Right atrium auricular region (tissue), 2 donors: ENCODE results near the gene CSTPP1. TPM values are rescaled to one million over a fixed set of nuclear protein-coding genes. Genes with fewer than 3 reads are reported as not detected.

Source experiments
- DNase-seq: peaks from one replicate; pipeline ENCODE4 v3.0.0-alpha.2; 2019; ENCODE audit warnings: low spot score
- H3K27ac ChIP-seq, 2 donors: fragments of 200-600 bp; sonication (generic); 1 replicate in 1 of 2; 2 replicates in 1 of 2; pipeline ENCODE4 v1.5.1; 2016 to 2019
- H3K27me3 ChIP-seq, 2 donors: fragments of 200-600 bp; sonication (generic); one replicate each; pipeline versions ENCODE4 v1.5.1 to v1.6.0; 2017 to 2019
- H3K36me3 ChIP-seq: fragments of 200-600 bp; sonication (generic); one replicate; pipeline ENCODE4 v1.5.1; 2016
- H3K4me1 ChIP-seq, 2 donors: fragments of 200-600 bp; sonication (generic); one replicate each; pipeline versions ENCODE4 v1.5.1 to v1.6.0; 2017 to 2019
- H3K4me3 ChIP-seq, 2 donors: fragments of 200-600 bp; sonication (generic); 1 replicate in 1 of 2; 2 replicates in 1 of 2; pipeline ENCODE4 v1.5.1; 2017 to 2019; ENCODE audit warnings: mild to moderate bottlenecking in 1 of 2, moderate library complexity in 1 of 2
- H3K9me3 ChIP-seq, 2 donors: fragments of 200-600 bp; sonication (generic); one replicate each; pipeline ENCODE4 v1.5.1; 2019
- total RNA-seq, 2 donors: library from RNA; depleted of rRNA; stranded (reverse); fragments of >200 nt; gene quantifications; one replicate each; pipeline ENCODE4 v1.1.0, GENCODE V29; 2016
- TF ChIP-seq, protein P1 (sequence below), 2 donors: fragments of 200-600 bp; sonication (generic); IDR thresholded peaks; one replicate each; pipeline ENCODE4 v1.5.1; 2019; ENCODE audit warnings: antibody characterized with exemption in 2 of 2

The CSTPP1 gene
- total RNA-seq, 2 donors from 2014 or later, result 8.1 to 14.0 TPM

- H3K9me3 ChIP-seq, result no peaks in the 10 kb centered on the region
- TF ChIP-seq, protein P1, sequence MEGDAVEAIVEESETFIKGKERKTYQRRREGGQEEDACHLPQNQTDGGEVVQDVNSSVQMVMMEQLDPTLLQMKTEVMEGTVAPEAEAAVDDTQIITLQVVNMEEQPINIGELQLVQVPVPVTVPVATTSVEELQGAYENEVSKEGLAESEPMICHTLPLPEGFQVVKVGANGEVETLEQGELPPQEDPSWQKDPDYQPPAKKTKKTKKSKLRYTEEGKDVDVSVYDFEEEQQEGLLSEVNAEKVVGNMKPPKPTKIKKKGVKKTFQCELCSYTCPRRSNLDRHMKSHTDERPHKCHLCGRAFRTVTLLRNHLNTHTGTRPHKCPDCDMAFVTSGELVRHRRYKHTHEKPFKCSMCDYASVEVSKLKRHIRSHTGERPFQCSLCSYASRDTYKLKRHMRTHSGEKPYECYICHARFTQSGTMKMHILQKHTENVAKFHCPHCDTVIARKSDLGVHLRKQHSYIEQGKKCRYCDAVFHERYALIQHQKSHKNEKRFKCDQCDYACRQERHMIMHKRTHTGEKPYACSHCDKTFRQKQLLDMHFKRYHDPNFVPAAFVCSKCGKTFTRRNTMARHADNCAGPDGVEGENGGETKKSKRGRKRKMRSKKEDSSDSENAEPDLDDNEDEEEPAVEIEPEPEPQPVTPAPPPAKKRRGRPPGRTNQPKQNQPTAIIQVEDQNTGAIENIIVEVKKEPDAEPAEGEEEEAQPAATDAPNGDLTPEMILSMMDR (IDR thresholded peaks at IDR 0.05), result no peak
- H3K27ac ChIP-seq, result no peak overlapping the region
- H3K27me3 ChIP-seq, result no peaks in the 10 kb centered on the region
- no peak overlapping the region for H3K4me3 ChIP-seq
- no peak for DNase-seq
- peaks cover 0 to 10% of the 10 kb centered on the region in 2 donors for H3K4me1 ChIP-seq
- no peaks in the 10 kb centered on the region for H3K36me3 ChIP-seq
These were observed 218.3 kb downstream of the CSTPP1 start for GRCh38 chr11:47154616-47155570.

DNA sequence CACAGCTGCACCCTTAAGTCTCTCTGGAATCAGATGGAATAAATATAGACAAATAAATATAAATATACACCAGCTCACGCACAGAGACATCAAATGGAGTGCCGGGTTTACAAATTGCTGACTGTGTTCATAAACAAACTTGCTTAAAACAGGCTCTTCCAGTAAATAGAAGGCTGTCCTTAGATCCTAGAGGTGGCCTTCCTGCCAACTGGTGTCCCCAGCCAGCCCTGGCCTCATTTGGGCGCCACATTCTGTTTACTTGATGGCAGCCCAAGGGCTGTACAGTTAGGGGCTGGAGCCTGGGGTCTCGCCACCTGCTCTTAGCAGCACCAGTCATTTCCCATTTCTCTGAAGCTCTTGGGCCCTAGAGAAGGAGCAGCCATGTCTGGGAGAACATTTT lies 219.3 kb downstream of the CSTPP1 start:
- Histone ChIP-seq H3K27me3 (no peaks in the 10 kb centered on the region), H3K27ac (no peak overlapping the region), H3K9me3 (no peaks in the 10 kb centered on the region), H3K4me1 (peaks cover 0 to 11% of the 10 kb centered on the region in 2 donors), H3K4me3 (no peak overlapping the region), H3K36me3 (no peaks in the 10 kb centered on the region)
- no peak for DNase-seq
- TF ChIP-seq, protein P1 (IDR thresholded peaks at IDR 0.05), result no peak

DNA sequence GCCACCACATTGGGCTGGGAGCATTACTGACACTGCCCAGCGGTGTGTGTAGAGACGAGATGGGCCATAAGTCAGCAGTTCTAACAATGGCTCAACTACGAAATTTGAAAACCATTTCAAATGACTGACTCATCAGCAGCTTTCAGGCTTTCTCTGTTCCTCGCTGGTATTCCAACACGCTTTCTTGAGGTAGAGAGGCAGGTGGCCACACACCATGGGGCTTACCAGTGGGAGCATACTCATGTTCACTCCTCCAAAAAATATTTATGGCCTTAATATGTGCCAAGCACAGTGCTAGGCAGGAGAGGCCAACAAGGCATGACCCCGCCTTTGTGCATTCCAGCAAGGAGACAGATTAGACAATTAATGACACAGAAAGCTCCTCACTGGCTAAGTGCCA lies 219.8 kb downstream of the CSTPP1 start:
- H3K4me1 ChIP-seq, result peaks cover 0 to 16% of the 10 kb centered on the region in 2 donors
- no peak for DNase-seq
- H3K27ac ChIP-seq, result no peak overlapping the region
- no peaks in the 10 kb centered on the region for H3K36me3 ChIP-seq
- H3K27me3 ChIP-seq, result no peaks in the 10 kb centered on the region
- no peaks in the 10 kb centered on the region for H3K9me3 ChIP-seq
- H3K4me3 ChIP-seq, result no peak overlapping the region
- TF ChIP-seq, protein P1 (IDR thresholded peaks at IDR 0.05), result no peak

DNA sequence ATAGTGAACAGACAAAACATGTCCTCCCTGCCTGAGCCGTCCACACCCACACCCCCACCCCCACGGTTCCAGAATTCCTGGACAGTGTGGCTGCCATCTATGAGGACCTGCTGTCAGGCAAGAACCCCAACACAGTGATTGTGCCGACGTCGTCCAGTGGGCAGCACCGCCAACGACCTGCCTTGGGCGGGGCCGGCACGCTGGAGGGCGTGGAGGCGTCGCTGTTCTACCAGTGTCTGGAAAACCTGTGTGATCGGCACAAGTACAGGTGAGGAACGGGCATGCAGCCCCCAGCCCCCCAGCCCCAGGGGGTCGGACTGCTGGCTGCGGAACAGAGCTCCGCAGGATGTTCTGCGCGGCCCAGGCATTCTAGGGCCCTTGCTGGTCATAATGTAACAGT lies 220.4 kb downstream of the CSTPP1 start:
- Histone ChIP-seq H3K4me1 (peaks cover 0 to 22% of the 10 kb centered on the region in 2 donors), H3K4me3 (no peak overlapping the region), H3K9me3 (no peaks in the 10 kb centered on the region), H3K36me3 (no peaks in the 10 kb centered on the region), H3K27ac (no peak overlapping the region), H3K27me3 (no peaks in the 10 kb centered on the region)
- no peak for DNase-seq
- TF ChIP-seq, protein P1 (IDR thresholded peaks at IDR 0.05), result no peak

DNA sequence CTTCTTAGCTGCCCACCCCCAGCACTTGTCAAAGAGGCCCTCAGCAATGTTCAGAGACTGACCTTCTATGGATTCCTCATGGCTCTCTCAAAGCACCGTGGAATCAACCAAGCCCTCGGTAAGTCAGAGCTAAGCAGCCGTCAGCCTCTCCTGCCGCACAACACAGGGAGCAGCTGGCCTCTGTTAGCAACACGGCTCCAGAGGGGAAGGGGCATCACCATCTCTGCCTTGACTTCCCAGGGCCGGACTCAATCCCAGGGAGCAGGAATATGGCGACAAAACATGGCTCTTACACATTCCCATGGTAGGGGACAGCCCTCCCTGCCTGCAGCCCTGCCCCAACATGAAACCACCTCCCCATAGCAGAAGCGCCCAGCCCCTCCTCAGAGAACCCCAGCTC lies 221.2 kb downstream of the CSTPP1 start:
- TF ChIP-seq, protein P1 (IDR thresholded peaks at IDR 0.05), result no peak
- no peaks in the 10 kb centered on the region for H3K36me3 ChIP-seq

More for the DNA sequence above, 221.2 kb downstream of the CSTPP1 start:
- Histone ChIP-seq H3K9me3 (no peaks in the 10 kb centered on the region), H3K27me3 (no peaks in the 10 kb centered on the region), H3K4me1 (peaks cover 0 to 26% of the 10 kb centered on the region in 2 donors), H3K4me3 (no peak overlapping the region), H3K27ac (no peak overlapping the region)
- no peak for DNase-seq
